ENCODE data around the gene HPCA. TPM values are rescaled to one million over a fixed set of nuclear protein-coding genes. Genes with fewer than 3 reads are reported as not detected.

Gene HPCA
- total and polyA plus RNA-seq, 2 donors (not counting 3 experiments of a cell fraction or from before 2014, with no cell fraction given) = not detected

DNA sequence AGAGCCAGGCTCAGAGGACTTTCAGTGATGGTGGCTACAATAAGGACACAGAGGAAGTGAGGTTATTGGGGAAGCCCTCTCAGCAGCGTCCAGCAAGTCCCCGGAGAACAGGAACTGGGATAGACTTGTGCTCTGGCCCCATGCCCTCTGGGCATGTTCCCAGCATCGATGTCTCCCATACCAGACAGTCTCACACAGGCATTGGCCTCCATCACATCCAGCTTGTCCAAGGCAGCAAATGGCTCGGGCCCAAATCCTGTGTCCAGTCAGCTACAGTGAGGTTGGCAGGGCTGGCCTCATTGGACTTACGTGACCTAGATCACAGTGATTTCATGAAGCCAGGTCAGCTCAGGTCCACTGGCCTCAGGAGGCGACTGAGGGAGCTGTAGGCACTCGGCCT lies 34.5 kb downstream of the HPCA start:
- intact Hi-C loops (cut with micrococcal nuclease) (no loop called here), dilution Hi-C loops (cut with MboI; ENCODE audit: extremely low pct_ligation_motif_present, low sequenced_read_pairs) (no loop called here)
- Histone ChIP-seq H3K79me2 (ENCODE audit: control insufficient read depth, insufficient read depth, low read length) (no peaks in the 10 kb centered on the region), H3K27ac (ENCODE audit: insufficient read depth, low read depth, low read length) (no peak overlapping the region), H3K36me3 (ENCODE audit: control insufficient read depth in 2 of 2, extremely low read depth in 1 of 2, insufficient read depth in 2 of 2, low read length in 2 of 2) (no peaks in the 10 kb centered on the region), H3K9ac (replicated peaks; ENCODE audit: extremely low read depth, insufficient read depth, low read length) (no peak overlapping the region), H3K9me1 (replicated peaks; ENCODE audit: control insufficient read depth, extremely low read depth, insufficient read depth, low read length) (no peaks in the 10 kb centered on the region), H3K27me3 (ENCODE audit: control insufficient read depth in 2 of 2, insufficient read depth in 2 of 2, low read length in 2 of 2) (peaks cover 4 to 5% of the 10 kb centered on the region in 2 experiments), H2AFZ (ENCODE audit: low read depth, low read length) (no peak overlapping the region), H3K4me2 (ENCODE audit: insufficient read depth, low read length) (no peak overlapping the region), H4K20me1 (replicated peaks; ENCODE audit: control insufficient read depth, extremely low read depth, insufficient read depth, low read length) (no peaks in the 10 kb centered on the region), H3K4me3 (replicated peaks in 1 of 3; ENCODE audit: insufficient read depth in 1 of 3, low read depth in 1 of 3, low read length in 3 of 3) (no peak overlapping the region), H3K4me1 (ENCODE audit: control insufficient read depth, extremely low read depth, insufficient read depth, low read length) (no peaks in the 10 kb centered on the region), H3K9me3 (replicated peaks; ENCODE audit: control insufficient read depth, insufficient read depth, low read length) (no peaks in the 10 kb centered on the region)
- no TSS peak for BruUV-seq (replicated peaks)
- FAIRE-seq (no peak), DNase-seq (ENCODE audit: low read depth, low spot score) (no peak)
- ChIA-PET CTCF (interaction anchor here (0.8 to 2.7 kb wide), 4 partner anchors 14 to 165 kb away, joined by 3 to 13 read pairs (median 4); no protein-coding TSS in a partner anchor), POLR2A (no interaction called here)
- TF ChIP-seq MYC (IDR thresholded peaks at IDR 0.05; ENCODE audit: low read depth, low read length) = no peak
- TF ChIP-seq POLR2A (IDR thresholded peaks at IDR 0.05; ENCODE audit: low read depth, low read length) = no peak
- TF ChIP-seq GATA2 (IDR thresholded peaks at IDR 0.05; ENCODE audit: insufficient read depth, insufficient read length, low read depth, low read length) = no peak
- no peak for TF ChIP-seq FOS (IDR thresholded peaks at IDR 0.05; ENCODE audit: borderline replicate concordance, insufficient read depth, low read length)
- no peak for TF ChIP-seq JUN (IDR thresholded peaks at IDR 0.05; ENCODE audit: borderline replicate concordance, insufficient read depth, insufficient read length, low read depth)
- TF ChIP-seq, protein P1, sequence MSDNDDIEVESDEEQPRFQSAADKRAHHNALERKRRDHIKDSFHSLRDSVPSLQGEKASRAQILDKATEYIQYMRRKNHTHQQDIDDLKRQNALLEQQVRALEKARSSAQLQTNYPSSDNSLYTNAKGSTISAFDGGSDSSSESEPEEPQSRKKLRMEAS (IDR thresholded peaks at IDR 0.05; ENCODE audit: insufficient read depth, insufficient read length) = no peak
- TF ChIP-seq, protein P2, sequence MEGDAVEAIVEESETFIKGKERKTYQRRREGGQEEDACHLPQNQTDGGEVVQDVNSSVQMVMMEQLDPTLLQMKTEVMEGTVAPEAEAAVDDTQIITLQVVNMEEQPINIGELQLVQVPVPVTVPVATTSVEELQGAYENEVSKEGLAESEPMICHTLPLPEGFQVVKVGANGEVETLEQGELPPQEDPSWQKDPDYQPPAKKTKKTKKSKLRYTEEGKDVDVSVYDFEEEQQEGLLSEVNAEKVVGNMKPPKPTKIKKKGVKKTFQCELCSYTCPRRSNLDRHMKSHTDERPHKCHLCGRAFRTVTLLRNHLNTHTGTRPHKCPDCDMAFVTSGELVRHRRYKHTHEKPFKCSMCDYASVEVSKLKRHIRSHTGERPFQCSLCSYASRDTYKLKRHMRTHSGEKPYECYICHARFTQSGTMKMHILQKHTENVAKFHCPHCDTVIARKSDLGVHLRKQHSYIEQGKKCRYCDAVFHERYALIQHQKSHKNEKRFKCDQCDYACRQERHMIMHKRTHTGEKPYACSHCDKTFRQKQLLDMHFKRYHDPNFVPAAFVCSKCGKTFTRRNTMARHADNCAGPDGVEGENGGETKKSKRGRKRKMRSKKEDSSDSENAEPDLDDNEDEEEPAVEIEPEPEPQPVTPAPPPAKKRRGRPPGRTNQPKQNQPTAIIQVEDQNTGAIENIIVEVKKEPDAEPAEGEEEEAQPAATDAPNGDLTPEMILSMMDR (IDR thresholded peaks at IDR 0.05; ENCODE audit: extremely low read depth in 1 of 2, insufficient read depth in 1 of 2, low read depth in 1 of 2, low read length in 2 of 2) = no peak
- no peak for TF ChIP-seq EZH2 (IDR thresholded peaks at IDR 0.05; ENCODE audit: borderline replicate concordance, low read depth, low read length, severe bottlenecking)
- TF ChIP-seq POLR2AphosphoS5 (IDR thresholded peaks at IDR 0.05; ENCODE audit: insufficient read depth, low read depth, low read length) = no peak

Data from endothelial cell of umbilical vein (primary cell).